ENCODE results near the gene PPP1R14B.

The PPP1R14B gene

DNA sequence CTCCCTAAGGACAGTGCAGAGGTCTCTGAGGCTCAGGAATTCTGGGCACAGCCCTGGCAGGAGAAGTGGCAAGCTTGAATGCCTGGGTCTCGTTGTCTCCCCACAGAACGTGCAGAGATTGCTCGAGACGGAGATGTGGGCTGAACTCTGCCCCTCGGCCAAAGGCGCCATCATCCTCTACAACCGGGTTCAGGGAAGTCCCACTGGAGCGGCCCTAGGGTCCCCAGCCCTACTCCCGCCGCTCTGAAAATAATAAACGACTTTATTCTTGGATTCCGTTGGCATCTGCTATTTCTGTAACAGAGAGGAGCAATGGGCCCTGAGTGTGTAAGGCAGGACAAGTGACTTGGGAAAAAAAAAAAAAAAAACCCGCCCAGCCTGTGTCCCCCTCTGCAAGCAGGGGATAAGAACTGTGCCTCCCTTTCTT is 17.0 kb downstream of the PPP1R14B start:
- DNase-seq, result no peak

DNA sequence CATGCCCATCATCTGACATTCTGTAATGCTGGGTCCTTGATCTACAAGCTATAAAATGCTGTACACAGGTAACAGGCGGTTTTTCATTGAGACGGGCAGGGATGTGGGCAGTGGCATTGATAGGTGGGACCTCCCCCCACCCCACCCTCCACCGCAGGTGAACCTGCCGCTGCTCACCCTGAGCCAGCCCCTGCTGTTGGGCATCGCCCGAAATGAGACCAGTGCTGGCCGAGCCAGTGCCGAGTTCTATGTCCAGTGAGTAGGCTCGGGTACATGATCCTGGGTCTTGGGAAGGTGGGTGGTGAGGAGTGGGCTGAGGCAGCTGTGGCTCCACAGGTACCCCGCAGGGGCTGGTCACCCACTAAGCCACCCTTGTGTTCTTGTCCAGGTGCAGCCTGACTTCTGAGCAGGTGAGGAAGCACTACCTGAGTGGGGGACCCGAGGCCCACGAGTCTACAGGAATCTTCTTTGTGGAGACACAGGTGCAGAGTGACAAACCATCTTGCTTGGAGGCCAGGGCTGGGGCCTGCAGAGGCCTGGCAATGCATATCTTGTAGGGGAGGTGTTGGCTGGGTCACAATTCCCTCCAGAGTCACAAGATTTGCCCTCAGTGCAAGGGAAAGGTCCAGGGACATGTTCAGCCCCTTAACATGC is 17.5 kb downstream of the PPP1R14B start:
- no peak for DNase-seq

DNA sequence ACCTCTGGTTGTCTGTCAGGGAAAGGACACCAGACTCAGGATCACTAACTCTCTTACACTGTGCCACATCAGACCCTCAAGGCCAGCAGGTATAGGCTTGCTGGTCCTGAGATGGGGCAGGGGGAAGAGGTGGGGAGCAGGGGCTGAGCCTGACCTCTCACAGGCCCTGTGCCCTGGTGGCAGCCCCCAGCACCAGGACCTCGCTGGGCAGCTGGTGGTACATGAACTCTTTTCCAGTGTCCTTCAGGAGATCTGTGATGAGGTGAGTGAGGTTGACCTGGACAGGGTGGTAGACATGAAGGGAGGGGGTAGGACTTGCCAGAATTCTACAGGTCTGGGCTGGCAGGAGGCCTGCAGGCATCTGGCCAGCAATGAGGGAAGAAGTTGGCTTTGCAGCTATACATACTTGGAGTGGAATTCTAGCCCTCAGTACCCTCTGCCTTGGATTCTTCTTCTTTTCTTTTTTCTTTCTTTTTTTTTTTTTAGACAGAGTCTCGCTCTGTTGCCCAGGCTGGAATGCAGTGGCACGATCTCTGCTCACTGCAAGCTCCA is 19.3 kb downstream of the PPP1R14B start:
- no peak for DNase-seq

DNA sequence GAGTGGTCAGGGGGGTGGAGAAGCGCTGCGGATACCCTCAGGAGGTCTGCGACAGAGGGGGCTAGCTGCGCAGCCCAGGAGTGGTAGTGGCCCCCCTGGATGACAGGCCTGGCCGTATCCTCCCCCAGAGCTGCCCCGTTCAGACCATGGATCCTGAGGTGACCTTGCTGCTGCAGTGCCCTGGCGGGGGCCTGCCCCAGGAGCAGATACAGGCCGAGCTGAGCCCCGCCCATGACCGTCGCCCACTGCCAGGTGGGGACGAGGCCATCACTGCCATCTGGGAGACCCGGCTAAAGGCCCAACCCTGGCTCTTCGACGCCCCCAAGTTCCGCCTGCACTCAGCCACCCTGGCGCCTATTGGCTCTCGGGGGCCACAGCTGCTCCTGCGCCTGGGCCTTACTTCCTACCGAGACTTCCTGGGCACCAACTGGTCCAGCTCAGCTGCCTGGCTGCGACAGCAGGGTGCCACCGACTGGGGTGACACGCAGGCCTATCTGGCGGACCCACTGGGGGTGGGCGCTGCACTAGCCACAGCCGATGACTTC is 20.2 kb downstream of the PPP1R14B start:
- DNase-seq, result peak; percentile 53

DNA sequence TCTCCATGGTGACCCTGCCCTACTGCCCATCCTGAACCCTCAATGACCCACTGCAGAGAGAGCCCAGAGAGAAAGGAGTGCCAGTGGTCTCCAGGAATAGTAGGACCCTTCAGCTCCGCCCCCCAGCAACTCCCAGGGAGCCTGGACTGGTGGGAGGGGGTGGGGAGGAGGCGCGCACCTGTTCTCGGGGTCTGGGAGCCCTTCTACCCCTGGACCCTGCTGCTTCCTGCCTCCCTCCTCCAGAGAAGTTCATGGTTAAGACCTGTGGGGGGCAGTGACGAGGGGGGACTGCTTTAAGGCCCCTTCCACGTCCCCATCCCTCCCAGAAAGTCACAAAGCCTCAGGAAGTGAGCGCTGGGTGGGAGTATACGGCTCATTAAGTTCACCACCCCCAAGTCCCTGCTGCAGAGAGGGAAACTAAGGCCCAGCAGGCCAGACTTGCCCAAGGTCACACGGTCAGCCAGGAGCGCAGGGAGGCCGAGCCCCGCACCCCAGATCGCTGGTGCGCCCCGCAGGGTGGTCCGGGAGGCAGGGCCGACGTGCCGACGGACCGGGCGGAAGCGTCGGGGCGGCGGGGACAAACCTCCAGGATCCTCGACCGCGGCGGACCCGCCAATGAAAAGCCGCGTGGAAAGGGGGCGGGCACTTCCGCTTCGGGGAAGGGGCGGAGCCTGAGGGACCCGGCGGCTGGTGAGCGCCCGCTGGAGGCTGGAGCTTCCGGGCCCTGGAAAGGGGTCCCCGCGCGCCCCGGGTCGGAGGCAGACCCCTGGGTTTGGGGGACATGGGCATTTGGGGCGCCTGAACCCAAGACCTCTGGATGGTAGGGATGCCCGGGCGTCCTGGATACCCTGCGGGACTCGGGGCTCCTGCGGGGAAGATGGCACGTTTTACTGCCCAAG is 20.9 kb downstream of the PPP1R14B start, which contains the start of the genes NUDT22 and TRPT1:
Gene NUDT22, plus strand, starts transcription at position 667 of the 899 bp plus-strand sequence. CDS start 379 bp downstream, outside the sequence.
Gene TRPT1, minus strand, starts transcription at position 579 of the 899 bp plus-strand sequence. Its CDS starts 326 bp downstream, at position 253.
- peak; percentile 83 for DNase-seq

DNA sequence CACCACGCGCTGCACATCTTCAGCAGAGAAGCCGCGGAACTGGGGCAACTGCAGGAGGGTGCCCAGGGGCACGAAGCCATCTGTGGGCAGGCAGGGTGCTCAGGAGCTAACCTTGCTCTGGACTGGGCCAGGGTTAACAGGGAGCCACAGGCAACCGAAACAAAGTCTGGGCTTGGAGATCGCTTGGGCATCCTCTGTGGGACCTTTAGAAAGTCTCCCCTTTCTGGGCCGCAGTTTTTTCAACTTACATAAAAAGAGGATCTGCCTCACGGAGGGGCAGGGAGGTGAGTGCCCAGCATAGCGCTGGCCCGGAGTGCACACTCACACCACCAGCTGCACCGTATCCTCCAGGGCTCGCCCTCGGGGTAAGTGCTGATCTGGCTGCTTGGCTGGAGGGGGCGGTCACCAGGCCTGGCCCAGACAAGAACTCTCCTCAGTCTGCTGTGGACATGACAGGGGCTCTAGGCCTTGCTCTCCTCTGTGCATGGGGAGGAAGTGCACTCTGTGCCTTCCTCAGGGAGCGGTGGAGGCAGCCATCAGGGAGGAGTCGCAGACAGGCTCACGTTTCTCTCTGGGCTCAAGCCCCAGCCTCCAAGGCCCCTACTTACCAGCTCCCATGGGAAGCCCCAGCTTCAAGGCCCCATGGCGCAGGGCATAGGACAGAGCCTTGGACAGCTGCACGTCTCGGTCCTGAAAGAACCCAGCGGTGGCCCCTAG is 21.7 kb downstream of the PPP1R14B start:
- no peak for DNase-seq

DNA sequence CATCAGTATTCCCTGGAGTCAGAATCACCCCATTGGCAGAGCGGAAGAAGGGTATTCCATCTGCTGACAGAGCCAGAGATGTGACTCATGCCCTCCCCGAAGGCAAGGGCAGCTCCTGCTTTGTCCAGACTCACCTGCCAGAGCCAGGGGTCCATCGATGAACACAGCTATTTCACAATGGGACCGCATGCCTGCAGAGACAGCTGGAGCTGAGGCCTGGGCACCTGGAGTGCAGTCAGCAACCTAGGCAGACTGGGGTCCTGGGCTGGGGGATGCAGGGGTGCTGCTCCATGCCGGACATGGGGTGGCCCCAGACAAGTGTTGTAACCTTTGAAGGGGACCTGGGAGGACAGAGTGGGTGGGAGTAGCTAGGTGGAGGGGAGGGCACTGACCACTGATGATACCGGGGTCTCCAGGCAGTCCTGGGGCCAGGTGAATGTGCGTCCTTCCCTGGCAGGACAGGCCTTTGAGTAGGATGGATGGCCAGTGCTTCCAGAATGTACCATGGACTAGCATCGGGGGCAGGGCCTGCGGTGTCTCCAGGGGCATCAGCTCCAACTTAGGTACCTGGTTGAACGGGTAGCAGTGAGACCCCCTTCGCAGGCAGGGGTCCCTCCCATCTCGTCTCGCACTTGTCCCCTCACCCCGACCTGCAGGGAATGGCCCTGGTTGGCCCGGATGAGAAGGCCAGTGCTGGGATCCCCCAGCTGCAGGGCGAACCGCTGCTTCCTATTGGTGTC is 22.4 kb downstream of the PPP1R14B start:
- DNase-seq, result no peak

DNA sequence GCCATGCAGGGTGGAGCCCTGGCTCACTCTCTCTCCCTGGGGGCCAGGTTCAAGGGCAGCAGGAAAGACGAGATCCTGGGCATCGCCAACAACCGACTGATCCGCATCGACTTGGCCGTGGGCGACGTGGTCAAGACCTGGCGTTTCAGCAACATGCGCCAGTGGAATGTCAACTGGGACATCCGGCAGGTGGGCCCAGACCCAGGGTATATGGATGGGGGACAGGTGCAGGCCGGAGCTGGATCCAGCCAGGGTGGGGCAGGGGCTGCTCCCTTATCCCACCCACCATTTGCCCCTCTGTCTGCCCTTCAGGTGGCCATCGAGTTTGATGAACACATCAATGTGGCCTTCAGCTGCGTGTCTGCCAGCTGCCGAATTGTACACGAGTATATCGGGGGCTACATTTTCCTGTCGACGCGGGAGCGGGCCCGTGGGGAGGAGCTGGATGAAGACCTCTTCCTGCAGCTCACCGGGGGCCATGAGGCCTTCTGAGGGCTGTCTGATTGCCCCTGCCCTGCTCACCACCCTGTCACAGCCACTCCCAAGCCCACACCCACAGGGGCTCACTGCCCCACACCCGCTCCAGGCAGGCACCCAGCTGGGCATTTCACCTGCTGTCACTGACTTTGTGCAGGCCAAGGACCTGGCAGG is 23.6 kb downstream of the PPP1R14B start:
- DNase-seq, result no peak

DNA sequence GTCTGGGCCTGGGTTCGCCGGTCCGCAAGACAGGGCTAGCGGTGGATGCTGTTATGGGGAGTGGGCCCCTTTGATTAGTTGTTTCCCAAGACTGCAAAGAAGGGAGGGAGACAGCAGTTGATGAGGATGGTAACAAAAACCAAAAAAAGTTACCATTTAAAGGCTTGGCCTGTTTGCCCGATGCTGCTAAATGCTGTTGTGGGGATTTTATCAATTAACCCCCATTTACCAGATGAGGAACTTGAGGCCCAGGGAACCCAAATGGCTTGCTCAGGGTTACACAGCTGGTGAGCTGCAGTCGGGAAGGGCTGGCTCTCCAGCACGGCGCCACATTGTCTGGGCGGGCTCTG is 24.1 kb downstream of the PPP1R14B start:
- DNase-seq, result no peak

DNA sequence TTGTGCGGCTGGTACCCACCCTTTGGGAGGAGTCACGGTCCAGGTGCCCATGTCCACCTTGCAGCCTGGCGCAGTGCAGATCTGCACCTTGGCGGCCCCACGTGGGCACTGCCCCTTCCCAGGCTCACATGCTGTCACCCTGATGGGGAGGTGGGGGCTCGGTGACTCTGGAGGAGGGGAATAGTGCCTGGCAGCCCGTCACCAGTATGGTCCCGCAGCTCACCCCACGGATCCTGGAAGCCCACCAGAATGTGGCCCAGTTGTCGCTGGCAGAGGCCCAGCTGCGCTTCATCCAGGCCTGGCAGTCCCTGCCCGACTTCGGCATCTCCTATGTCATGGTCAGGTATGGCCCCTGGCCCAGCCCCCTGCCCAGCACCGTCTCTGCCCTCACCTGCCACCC is 25.9 kb downstream of the PPP1R14B start:
- DNase-seq, result no peak

DNA sequence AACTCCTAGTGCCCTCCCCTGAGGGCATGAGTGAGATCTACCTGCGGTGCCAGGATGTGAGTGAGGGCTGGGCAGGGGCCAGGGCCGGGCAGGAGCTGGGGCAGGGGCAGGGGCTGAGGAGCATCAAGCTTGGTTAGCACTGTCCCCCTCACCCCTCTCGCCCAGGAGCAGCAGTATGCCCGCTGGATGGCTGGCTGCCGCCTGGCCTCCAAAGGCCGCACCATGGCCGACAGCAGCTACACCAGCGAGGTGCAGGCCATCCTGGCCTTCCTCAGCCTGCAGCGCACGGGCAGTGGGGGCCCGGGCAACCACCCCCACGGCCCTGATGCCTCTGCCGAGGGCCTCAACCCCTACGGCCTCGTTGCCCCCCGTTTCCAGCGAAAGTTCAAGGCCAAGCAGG is 26.5 kb downstream of the PPP1R14B start:
- DNase-seq, result no peak

DNA sequence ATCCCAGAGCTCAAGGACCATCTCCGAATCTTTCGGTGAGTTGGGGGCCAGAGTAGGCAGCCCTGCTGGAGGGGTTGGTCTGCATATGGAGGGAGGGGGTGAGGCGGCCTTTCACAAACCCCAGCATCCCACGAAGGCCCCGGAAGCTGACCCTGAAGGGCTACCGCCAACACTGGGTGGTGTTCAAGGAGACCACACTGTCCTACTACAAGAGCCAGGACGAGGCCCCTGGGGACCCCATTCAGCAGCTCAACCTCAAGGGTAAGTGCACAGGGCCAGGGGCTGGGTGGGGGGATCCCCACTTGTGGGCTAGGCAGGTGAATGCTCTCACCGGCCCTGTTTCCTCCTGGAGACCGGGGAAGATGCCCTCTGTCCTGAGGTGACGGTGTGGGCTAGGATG is 27.0 kb downstream of the PPP1R14B start:
- DNase-seq, result no peak

DNA sequence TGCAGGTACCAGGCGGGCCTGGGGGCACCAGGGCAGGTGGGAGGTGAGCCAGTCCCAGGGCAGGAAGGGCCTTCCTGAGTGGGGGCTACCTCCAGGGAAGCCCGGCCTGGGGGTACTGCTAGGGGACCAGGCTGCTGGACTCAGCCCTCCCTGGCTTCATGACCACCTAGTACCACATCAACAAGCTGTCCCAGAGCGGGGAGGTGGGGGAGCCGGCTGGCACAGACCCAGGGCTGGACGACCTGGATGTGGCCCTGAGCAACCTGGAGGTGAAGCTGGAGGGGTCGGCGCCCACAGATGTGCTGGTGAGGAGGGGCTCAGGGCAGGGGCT is 27.4 kb downstream of the PPP1R14B start:
- no peak for DNase-seq

DNA sequence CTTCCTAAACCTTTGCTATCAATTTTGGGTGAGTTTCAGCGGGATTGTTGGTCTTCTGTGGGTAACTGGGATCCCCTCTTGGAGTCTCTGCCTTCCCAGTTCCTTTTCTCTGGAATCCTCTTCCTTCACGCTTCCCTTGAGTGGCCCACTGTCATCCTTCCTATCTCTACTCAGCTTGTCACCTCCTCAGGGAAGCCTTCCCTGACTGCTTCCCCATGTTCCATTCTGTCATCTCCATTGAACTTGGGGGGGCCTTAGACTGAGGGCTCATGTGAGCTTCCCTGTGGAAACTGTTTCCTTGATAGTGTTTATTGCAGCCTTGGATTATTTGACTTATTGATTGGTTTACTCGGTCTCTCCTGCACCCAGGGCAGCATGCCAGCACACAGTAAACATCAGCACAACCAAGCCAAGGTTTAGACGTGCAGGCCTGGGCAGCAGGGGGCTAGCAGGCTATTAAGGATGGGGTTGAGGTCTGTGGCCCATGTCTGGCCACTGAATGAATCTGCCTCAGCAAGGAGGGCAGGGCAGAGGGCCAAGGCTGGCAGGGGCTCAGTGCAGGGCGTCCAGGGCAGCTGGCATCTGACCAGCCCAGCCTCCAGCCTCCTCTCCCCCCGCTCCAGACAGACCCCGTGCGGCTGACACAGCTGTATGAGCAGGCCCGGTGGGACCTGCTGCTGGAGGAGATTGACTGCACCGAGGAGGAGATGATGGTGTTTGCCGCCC is 28.0 kb downstream of the PPP1R14B start:
- DNase-seq, result no peak

DNA sequence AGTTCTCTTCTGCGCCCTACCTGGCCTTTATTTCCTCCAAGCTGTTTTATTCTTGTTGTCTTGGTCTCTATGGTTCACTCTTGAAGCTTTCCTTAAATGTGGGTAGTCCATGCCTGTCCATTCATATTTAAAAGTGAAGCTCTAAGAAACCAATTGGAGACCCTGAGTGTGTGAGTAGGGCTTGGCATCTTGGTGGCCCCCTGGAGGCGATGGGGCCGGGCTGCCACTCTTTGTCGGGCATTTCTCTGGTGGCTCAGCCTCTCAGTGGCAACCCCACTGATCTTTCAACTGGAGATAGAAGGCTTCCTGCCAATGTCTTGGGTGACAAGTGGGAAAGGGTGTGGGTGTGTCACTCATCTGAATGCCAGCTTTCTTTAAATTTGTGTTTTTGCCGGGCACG is 29.9 kb downstream of the PPP1R14B start:
- DNase-seq, result no peak

DNA sequence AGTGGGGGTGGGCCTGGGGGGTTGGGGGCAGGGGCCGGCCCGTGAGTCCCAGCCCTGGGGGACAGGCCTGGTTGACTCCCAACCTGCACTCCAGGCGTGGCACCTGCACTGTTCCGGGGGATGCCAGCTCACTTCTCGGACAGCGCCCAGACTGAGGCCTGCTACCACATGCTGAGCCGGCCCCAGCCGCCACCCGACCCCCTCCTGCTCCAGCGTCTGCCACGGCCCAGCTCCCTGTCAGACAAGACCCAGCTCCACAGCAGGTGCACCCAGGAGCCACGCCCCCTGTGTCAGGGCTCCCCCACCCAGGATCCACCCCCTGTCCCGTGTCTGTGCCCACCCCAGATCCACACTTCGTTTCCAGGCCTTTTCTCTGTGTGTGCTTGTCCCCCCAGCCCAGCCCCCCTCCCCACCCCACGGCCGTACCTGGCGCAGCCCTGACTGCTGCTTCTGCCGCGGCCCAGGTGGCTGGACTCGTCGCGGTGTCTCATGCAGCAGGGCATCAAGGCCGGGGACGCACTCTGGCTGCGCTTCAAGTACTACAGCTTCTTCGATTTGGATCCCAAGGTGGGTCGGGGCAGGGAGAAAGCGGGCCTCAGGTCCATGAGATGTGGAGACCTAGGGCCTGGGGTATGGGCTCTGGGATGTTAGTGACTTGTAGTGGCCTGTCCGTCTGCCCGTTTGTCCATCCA is 35.4 kb downstream of the PPP1R14B start:
- DNase-seq, result no peak

DNA sequence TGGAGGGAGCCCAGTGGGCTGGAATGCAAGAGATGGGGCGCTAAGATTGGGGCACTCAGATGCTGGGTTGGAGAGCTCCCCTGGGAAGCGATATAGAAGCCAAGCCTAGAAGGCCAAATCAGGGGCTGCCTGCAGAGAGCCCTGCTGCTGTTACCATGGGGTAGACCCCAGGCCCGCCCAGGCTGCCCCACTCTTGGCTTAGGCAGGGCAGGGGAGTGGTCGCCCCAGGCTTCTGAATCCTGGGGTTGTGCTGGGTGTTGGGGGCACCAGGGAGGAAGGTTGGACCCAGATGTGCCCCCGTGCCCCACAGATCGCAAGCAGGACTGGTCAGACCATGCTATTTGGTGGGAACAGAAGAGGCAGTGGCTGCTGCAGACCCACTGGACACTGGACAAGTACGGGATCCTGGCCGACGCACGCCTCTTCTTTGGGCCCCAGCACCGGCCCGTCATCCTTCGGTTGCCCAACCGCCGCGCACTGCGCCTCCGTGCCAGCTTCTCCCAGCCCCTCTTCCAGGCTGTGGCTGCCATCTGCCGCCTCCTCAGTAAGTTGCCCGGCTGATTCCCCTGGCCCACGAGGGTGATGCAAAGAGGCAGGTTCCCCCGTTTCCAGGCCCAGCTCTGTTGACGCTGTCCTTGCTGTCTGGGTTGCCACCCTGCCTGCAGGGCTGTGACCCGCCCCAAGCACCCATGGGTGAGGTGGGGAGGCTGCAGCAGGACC is 36.3 kb downstream of the PPP1R14B start:
- DNase-seq, result no peak

DNA sequence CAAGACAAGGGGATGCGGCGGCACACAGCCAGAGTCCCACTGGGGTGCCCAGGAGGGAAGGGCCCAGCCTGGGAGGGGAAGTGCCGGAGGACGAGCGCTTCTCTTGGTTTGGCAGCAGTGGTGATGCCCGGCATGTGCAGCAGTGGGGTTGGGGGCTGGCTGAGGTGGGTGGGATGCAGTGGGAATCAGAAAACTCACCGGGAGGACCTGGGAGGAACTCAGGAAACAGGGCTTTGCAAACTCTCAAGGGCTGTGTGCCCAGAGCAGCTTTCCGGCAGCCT is 37.2 kb downstream of the PPP1R14B start:
- DNase-seq, result no peak

DNA sequence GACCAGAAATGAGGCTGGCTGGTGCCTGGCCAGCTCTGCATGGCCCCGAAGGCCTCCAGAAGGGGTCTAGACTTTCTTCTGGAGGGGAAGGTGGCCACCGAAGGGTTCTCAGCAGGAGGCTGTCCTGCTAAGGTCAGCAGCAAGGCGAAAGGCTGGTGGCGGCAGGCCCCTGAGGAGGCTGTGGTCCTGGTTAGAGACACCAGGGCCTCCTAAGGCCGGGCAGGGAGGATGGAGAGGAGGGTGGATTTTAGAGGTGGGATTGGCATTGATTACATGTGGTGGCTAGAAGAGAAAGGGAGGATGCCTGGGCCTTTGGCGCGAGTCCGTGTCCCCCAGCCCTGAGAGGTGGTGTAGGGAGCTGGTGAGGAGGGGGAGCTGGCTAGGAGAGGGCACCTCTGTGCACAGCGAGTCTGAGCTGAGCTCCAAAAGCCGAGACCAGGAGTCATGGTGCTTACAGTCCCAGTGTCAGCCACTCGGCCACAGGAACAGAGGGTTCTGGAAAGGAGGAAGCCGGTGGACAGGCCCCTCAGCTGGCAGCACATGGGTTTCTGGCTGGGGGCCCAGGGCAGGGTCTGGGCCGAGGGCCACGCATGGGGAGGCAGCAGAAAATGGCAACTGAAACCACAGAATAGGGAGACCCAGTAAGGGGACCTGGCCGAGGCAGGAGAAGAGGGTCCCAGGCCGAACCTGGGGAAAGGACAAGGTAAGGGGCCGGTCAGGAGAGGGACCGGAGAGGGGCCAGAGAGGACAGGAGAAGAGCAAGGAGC is 37.8 kb downstream of the PPP1R14B start:
- DNase-seq, result no peak
